ENCODE results near the gene SPECC1L.

- TF ChIP-seq CTCF (IDR thresholded peaks at IDR 0.05; ENCODE audit: insufficient read depth, low read depth, low read length) (no peak), EZH2 (IDR thresholded peaks at IDR 0.05; ENCODE audit: insufficient read depth, low read length) (no peak)
Observed at GRCh38 chr22:24329453-24329852, 58.8 kb downstream of the SPECC1L start.
